Measurements from ENCODE around the gene MCM8.

DNA sequence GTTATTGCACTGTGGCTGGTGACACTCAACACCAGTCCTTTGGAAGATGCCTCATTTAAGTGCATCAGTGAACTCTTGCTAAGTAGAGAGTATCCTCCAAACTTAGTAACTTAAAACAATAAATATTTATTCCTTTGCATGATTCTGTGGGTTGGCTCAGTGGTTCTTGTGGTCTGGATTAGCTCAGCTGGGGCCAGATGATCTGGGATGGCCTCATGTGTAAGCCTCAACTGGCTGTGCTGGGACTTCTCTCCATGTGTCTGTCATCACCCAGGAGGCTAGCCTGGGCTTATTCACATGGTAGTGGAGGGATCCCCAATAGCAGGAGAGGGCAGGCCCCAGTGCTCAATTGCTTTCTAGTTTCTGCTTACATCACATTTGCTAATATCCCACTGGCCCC, 95.1 kb downstream of the MCM8 start:
- TF ChIP-seq POLR2A (IDR thresholded peaks at IDR 0.05) (no peak), POLR2AphosphoS5 (IDR thresholded peaks at IDR 0.05; ENCODE audit: insufficient read depth in 1 of 2, low read depth in 1 of 2) (no peak)
- TF ChIP-seq, protein P1, sequence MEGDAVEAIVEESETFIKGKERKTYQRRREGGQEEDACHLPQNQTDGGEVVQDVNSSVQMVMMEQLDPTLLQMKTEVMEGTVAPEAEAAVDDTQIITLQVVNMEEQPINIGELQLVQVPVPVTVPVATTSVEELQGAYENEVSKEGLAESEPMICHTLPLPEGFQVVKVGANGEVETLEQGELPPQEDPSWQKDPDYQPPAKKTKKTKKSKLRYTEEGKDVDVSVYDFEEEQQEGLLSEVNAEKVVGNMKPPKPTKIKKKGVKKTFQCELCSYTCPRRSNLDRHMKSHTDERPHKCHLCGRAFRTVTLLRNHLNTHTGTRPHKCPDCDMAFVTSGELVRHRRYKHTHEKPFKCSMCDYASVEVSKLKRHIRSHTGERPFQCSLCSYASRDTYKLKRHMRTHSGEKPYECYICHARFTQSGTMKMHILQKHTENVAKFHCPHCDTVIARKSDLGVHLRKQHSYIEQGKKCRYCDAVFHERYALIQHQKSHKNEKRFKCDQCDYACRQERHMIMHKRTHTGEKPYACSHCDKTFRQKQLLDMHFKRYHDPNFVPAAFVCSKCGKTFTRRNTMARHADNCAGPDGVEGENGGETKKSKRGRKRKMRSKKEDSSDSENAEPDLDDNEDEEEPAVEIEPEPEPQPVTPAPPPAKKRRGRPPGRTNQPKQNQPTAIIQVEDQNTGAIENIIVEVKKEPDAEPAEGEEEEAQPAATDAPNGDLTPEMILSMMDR (IDR thresholded peaks at IDR 0.05) = no peak

All from vagina (tissue), 2 donors.